GM12874 (cell line): Measurements from ENCODE around the gene RHEB.

Experiments
- TF ChIP-seq, protein P1 (sequence below): IDR thresholded peaks from 2 replicates; pipeline ENCODE4 v1.5.1; 2011; ENCODE audit warnings: low read depth, mild to moderate bottlenecking, control low read depth, low read length, moderate library complexity; ENCODE audit not compliant: insufficient read depth

Gene RHEB

DNA sequence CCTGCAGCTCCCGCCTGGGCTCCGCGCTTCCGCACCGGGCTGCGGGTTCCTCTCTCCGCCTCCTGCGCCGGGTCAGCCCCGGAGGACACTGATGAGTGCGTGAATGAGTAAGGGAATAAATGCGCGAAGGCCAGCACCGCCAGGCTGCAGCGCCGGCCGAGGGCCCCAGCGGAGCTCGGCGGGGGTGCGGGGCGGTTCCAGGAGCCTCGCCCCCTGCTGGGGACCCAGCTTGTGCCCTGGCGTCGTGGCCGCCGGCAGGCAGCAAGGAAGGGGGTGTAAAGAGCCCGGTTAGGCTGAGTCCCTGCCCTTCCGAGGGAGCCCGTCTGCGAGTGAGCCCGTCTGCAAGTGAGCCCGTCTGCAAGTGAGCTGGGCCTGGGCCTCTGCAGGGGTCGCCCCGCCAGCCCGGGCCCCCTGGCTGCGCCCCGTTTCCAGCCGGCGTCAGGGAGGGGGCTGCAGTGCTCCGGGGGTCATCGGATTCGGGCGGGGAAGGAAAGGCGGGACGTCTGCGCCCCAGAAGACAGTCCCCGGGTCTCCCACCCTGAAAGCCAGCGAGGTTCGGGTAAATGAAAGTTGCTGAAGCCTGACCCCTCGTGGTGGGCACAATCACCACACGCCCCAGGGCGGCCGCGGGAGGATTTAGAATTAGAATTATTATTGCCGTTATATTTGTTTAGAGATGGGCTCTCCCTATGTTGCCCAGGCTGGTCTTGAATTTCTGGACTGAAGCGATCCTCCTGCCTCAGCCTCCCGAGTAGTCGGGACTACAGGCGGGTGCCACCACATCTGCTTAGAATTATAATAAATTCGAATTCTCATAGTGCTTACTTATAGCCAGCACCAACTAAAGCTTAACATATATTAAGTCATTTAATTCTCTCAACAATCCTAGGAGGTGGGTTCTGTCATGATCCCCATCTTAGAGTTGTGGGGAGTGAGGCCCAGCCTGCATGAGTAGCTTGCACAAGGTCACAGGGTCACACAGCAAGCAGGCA, 71.1 kb downstream of the RHEB start:
- TF ChIP-seq, protein P1, sequence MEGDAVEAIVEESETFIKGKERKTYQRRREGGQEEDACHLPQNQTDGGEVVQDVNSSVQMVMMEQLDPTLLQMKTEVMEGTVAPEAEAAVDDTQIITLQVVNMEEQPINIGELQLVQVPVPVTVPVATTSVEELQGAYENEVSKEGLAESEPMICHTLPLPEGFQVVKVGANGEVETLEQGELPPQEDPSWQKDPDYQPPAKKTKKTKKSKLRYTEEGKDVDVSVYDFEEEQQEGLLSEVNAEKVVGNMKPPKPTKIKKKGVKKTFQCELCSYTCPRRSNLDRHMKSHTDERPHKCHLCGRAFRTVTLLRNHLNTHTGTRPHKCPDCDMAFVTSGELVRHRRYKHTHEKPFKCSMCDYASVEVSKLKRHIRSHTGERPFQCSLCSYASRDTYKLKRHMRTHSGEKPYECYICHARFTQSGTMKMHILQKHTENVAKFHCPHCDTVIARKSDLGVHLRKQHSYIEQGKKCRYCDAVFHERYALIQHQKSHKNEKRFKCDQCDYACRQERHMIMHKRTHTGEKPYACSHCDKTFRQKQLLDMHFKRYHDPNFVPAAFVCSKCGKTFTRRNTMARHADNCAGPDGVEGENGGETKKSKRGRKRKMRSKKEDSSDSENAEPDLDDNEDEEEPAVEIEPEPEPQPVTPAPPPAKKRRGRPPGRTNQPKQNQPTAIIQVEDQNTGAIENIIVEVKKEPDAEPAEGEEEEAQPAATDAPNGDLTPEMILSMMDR: peak; percentile 66

DNA sequence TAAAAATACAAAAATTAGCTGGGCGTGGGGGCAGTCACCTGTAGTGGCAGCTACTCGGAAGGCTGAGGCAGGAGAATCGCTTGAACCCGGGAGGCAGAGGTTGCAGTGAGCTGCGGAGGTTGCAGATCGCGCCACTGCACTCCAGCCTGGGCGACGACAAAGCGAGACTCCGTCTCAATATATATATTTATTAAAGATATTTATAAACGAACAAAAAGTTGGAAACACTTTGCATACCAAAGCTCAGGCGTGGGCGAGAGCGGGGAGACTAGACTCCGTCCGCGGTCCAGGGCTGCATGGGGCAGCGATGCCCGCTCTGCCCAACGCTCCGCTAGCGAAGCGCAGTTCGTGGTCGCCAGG, 71.8 kb downstream of the RHEB start:
- TF ChIP-seq, protein P1: no peak

DNA sequence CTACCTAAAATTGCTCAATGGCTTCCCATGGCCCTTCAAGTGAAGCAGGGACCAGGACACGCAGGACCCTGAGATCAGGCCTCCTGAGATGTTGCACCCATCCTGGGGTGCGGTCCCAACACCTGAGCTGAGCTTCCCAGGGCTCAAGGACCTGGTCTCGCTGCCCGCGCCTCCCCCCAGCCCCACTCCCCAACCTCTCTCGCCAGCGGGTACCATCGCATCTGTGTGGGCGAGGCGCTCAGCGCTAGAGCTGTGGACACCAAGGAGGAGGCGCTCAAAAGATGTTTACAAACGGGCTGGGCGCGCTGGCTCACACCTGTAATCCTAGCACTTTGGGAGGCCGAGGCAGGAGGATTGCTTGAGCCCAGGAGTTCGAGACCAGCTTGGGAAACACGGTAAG, 72.4 kb downstream of the RHEB start:
- TF ChIP-seq, protein P1: no peak

DNA sequence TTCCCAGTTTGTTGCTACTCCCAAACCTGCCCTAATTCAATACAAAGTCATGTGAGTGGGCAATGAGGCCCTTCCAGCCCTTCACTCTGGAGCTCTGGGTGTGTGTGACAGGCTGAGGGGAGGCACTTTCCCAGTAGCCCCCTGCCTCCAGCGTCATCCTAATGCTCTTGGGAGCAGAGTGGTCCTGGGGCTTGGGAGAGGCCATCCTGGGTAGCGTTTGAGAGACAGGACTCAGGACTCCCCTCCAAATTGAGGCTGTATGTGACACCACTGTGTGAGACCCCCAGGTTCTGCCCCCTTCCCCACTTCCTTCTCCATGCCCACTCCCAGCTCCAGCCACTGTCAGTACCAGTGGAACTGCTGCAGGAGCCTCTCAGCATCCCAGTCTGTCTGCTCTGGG, 73.3 kb downstream of the RHEB start:
- TF ChIP-seq, protein P1: no peak

DNA sequence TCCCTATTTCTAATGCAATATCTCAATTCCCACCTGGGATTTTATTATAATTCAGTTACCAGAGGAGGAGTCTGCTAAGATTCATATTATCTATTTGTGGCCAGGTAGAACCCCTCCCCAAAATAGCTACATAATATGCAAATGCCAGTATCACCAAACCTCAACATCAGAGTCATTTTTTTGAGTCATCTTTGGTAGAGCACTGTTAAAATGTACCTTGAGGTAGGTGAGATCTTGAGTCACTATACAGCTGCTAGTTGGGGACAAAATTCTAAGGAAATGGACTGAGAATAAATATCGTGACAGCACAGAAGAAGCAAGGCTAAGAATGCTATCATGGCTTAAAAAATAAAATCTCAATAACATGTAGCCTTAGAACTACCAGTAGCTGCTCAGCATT, 75.1 kb downstream of the RHEB start:
- TF ChIP-seq, protein P1: no peak

DNA sequence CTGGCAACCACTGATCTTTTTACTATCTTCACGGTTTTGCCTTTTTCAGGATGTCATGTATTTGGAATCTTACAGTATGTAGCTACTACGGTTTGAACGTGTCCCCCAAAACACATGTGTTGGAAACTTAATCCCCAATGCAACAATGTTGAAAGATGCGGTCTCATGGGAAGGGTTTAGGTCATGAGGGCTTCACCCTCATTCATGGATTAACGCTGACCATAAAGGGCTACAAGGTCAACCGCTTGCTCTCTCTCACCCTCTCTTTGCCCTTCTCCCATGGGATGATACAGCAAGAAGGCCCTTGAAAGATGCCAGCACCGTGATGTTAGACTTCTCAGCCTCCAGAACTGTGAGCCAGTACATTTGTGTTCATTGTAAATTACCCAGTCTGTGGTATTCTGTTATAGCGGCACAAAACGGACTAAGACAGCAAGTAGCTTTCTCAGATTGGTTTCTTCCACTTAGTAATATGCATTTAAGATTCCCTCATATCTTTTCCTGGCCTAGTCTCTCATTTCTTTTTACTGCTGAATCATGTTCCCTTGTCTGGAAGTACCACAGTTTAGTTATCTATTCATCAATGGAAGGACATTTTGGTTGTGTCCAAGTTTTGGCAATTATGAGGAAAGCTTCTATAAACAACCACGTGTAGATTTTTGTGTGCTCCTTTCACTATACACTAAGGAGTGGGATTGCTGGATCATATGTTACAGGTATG, 76.8 kb downstream of the RHEB start:
- TF ChIP-seq, protein P1: no peak

DNA sequence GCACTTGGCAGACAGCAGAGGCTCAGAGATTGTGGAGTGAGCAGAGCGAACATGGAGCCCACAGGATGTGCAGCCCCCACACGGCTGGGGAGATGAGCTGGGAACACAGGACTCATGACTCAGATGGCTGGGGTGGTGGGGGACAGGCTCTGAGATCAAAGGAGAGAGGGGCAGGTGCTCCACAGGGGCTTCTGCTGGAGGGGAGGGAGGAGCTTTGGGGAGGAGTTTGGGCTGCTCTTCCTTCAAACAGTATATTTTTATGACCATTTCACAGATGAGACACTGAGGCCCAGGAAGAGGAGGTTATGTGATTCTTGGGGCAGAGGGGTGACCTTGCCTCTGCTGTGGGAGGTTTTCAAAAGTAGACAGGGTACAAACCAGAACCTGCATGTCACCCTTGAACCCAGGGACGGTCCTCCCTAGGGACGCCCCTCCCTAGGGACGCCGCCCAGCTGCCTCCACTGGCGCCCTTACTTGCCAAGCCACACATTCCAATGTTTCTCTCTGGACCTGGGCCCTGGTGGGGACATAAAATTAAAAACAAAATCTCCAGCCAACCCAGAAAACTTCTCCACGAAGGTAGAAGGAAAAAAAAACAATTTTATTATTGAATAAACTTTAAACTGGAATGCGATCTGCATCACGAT, 78.8 kb downstream of the RHEB start:
- TF ChIP-seq, protein P1: no peak
